Measurements from ENCODE around the gene HDLBP.

The HDLBP gene

GRCh38 chr2:241185961-241186360 lies 129.5 kb downstream of the HDLBP start:
- no peak overlapping the region for H3K27ac ChIP-seq
- DNase-seq (ENCODE audit: low read depth, low spot score), result no peak

GRCh38 chr2:241184901-241185300 lies 130.6 kb downstream of the HDLBP start:
- H3K27ac ChIP-seq, result no peak overlapping the region
- no peak for DNase-seq (ENCODE audit: low read depth, low spot score)

- no peak for DNase-seq (ENCODE audit: low read depth, low spot score)
- no peak overlapping the region for H3K27ac ChIP-seq
Measured at GRCh38 chr2:241183221-241183620, 132.3 kb downstream of the HDLBP start.

GRCh38 chr2:241182531-241183133 lies 132.8 kb downstream of the HDLBP start:
- no peak for DNase-seq (ENCODE audit: low read depth, low spot score)
- H3K27ac ChIP-seq, result no peak overlapping the region

- no peak for DNase-seq (ENCODE audit: low read depth, low spot score)
- H3K27ac ChIP-seq, result no peak overlapping the region
Measured at GRCh38 chr2:241182126-241182525, 133.3 kb downstream of the HDLBP start.

GRCh38 chr2:241180495-241180894 lies 135.0 kb downstream of the HDLBP start:
- no peak for DNase-seq (ENCODE audit: low read depth, low spot score)
- H3K27ac ChIP-seq, result no peak overlapping the region

- no peak for DNase-seq (ENCODE audit: low read depth, low spot score)
- H3K27ac ChIP-seq, result no peak overlapping the region
Measured at GRCh38 chr2:241179899-241180298, 135.6 kb downstream of the HDLBP start.

- no peak overlapping the region for H3K27ac ChIP-seq
- no peak for DNase-seq (ENCODE audit: low read depth, low spot score)
Measured at GRCh38 chr2:241178961-241179360, 136.5 kb downstream of the HDLBP start.

- H3K27ac ChIP-seq, result no peak overlapping the region
- DNase-seq (ENCODE audit: low read depth, low spot score), result no peak
Measured at GRCh38 chr2:241177526-241178334, 137.7 kb downstream of the HDLBP start.

Data from epithelial cell of prostate (primary cell).